Hypothalamus (tissue), 51 donors: ENCODE results near the gene ANKS1B.

Source experiments
- DNase-seq, 51 donors: peaks; one replicate each; lab custom pipeline; 2025; lab: John Stamatoyannopoulos, UW

ANKS1B gene

GRCh38 chr12:98733667-98734350 is 1250.9 kb downstream of the ANKS1B start:
- DNase-seq = no peak

GRCh38 chr12:98730412-98730811 is 1254.3 kb downstream of the ANKS1B start:
- DNase-seq = no peak

GRCh38 chr12:98727196-98727595 is 1257.5 kb downstream of the ANKS1B start:
- no peak for DNase-seq

GRCh38 chr12:98725476-98726247 is 1259.1 kb downstream of the ANKS1B start:
- DNase-seq = peak in 37 of 51 donors; percentile 8 to 90 (median 52)

GRCh38 chr12:98724384-98725155 is 1260.2 kb downstream of the ANKS1B start:
- no peak for DNase-seq

GRCh38 chr12:98721204-98721702 is 1263.5 kb downstream of the ANKS1B start:
- peak in 2 of 51 donors; percentile 8 to 12 for DNase-seq

- DNase-seq = no peak
These were observed 1264.9 kb downstream of the ANKS1B start for GRCh38 chr12:98719515-98720504.

GRCh38 chr12:98714426-98714825 is 1270.3 kb downstream of the ANKS1B start:
- DNase-seq = no peak

GRCh38 chr12:98709022-98709421 is 1275.7 kb downstream of the ANKS1B start:
- DNase-seq = no peak

- DNase-seq = no peak
These were observed 1283.6 kb downstream of the ANKS1B start for GRCh38 chr12:98701166-98701565.

- no peak for DNase-seq
These were observed 1285.2 kb downstream of the ANKS1B start for GRCh38 chr12:98699586-98699985.

- peak in 42 of 51 donors; percentile 2 to 82 (median 44) for DNase-seq
These were observed 1285.9 kb downstream of the ANKS1B start for GRCh38 chr12:98698603-98699463.

GRCh38 chr12:98697209-98697608 is 1287.5 kb downstream of the ANKS1B start:
- DNase-seq = no peak

- no peak for DNase-seq
These were observed 1288.6 kb downstream of the ANKS1B start for GRCh38 chr12:98696036-98696646.

GRCh38 chr12:98691351-98691750 is 1293.4 kb downstream of the ANKS1B start:
- DNase-seq = no peak

- DNase-seq = no peak
These were observed 1298.1 kb downstream of the ANKS1B start for GRCh38 chr12:98686603-98687002.
